Upper lobe of right lung (tissue), 1 donor: ENCODE measurements around the gene GAR1. TPM values are rescaled to one million over a fixed set of nuclear protein-coding genes. Genes with fewer than 3 reads are reported as not detected.

Experiments
- ATAC-seq: fragments of 200-7000 bp; cut with Tn5 transposase; one replicate; pipeline ENCODE4 v1.9.1; 2020; ENCODE audit warnings: mild to moderate bottlenecking, moderate library complexity
- DNase-seq: peaks from one replicate; pipeline ENCODE4 v3.0.0-alpha.2; 2020
- H3K27ac ChIP-seq: fragments of 200-600 bp; one replicate; pipeline ENCODE4 v1.8.0; 2022
- H3K27me3 ChIP-seq: fragments of 200-600 bp; one replicate; pipeline ENCODE4 v1.8.0; 2022; ENCODE audit warnings: mild to moderate bottlenecking
- H3K36me3 ChIP-seq: fragments of 200-600 bp; one replicate; pipeline ENCODE4 v1.8.0; 2022
- H3K4me1 ChIP-seq: fragments of 200-600 bp; one replicate; pipeline ENCODE4 v1.8.0; 2022
- H3K4me3 ChIP-seq: fragments of 200-600 bp; one replicate; pipeline ENCODE4 v1.8.0; 2022; ENCODE audit warnings: mild to moderate bottlenecking
- H3K9me3 ChIP-seq: fragments of 200-600 bp; one replicate; pipeline ENCODE4 v1.8.0; 2022
- CTCF ChIP-seq: fragments of 200-600 bp; IDR thresholded peaks from one replicate; pipeline ENCODE4 v1.8.0; 2022; ENCODE audit warnings: antibody characterized with exemption
- intact Hi-C: fragments of 100-400 bp; cut with DNase I; formaldehyde crosslinking; loops from one replicate; pipeline ENCODE4 v1.11.0; 2022
- total RNA-seq: library from RNA; stranded (reverse); fragmentation: NEBNext Ultra II Directional; extraction: Animal tissue kit (Norgen Biotek cat#: 25700); gene quantifications from one replicate; pipeline ENCODE4 v1.2.1, GENCODE V29; 2021
- donor health status: DM: no; HTN: yes; CAD: no; lungs with severe emphysema.

Gene GAR1
- total RNA-seq, 1 donor from 2014 or later: 12.2 TPM

GRCh38 chr4:109801099-109801789 lies 14.3 kb upstream of the GAR1 start:
- peak overlapping the region; percentile 43 for H3K4me3 ChIP-seq
- no peaks in the 10 kb centered on the region for H3K27me3 ChIP-seq
- intact Hi-C loops: no loop called here
- no peak for DNase-seq
- peaks cover 5% of the 10 kb centered on the region for H3K4me1 ChIP-seq
- no peak for TF ChIP-seq CTCF
- no peaks in the 10 kb centered on the region for H3K36me3 ChIP-seq
- no peak for ATAC-seq
- H3K9me3 ChIP-seq: no peaks in the 10 kb centered on the region
- H3K27ac ChIP-seq: peak overlapping the region; percentile 32

- DNase-seq: no peak
- intact Hi-C loops: no loop called here
- H3K27ac ChIP-seq: peak within 1 kb of the TSS; percentile 32
These were observed 13.7 kb upstream of the GAR1 start, which contains the start of gene CFI for GRCh38 chr4:109801895-109802319. CFI (minus strand) TSS chr4:109801999; CDS start chr4:109801971, 28 bp downstream.

DNA sequence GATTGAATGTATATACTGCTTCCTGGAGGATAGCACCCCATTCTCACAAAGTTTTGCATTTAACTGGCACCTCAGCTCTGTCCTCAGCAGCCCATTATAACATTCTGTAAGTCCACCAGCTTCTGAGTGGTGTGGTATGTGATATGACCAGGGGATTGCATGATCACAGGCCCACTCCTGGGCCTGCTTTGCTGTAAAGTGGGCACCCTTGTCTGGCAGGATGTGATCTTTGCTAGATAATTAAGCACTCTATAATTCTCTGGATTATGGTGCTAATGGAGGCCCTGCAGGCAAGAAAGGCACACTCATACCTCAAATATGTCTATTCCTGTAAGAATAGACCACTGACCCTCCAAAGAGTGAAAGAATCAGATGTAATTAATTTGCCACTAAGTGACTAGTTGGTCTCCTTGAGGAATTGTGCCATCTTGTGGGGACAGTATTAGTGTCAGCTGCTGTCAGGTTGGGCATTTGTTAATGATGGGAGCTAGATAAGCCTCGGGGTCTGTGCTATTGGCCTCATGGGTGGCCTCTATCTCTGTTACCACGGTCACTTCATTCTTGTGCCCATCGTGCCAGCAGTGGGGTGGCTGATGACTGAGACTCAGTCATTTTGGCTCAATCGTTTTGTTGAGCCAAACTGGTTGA lies 11.5 kb upstream of the GAR1 start:
- H3K4me3 ChIP-seq: no peak overlapping the region
- H3K27me3 ChIP-seq: no peaks in the 10 kb centered on the region
- ATAC-seq (peak; percentile 76), DNase-seq (no peak)
- H3K4me1 ChIP-seq: peaks cover 5% of the 10 kb centered on the region
- no peaks in the 10 kb centered on the region for H3K36me3 ChIP-seq
- TF ChIP-seq CTCF: peak; percentile 44
- H3K9me3 ChIP-seq: no peaks in the 10 kb centered on the region
- intact Hi-C loops: no loop called here
- no peak overlapping the region for H3K27ac ChIP-seq

More at GRCh38 chr4:109801895-109802319, 13.7 kb upstream of the GAR1 start, which contains the start of gene CFI:
- no peak for TF ChIP-seq CTCF
- peak; percentile 73 for ATAC-seq
- Histone ChIP-seq H3K27me3 (no peaks in the 10 kb centered on the region), H3K4me1 (peaks cover 5% of the 10 kb centered on the region), H3K4me3 (peak within 1 kb of the TSS; percentile 43), H3K36me3 (no peaks in the 10 kb centered on the region), H3K9me3 (no peaks in the 10 kb centered on the region)

DNA sequence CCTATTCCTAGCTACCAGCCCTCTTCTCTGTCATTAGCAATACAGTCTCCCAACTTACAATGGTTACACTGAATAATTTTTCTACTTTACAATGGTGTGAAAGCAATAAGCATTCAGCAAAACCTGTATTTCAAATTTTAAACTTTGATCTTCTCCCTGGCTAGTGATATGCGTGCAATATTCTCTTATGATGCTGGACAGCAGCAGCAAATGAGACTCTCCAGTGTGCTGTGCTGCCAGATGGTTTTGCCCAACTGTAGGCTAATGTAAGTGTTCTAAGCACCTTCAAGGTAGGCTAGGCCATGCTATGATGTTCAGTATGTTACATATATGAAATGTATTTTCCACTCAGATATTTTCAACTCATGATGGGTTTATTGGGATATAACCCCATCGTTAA lies 5.9 kb upstream of the GAR1 start:
- intact Hi-C loops: no loop called here
- no peak for TF ChIP-seq CTCF
- ATAC-seq (no peak), DNase-seq (no peak)
- no peaks in the 10 kb centered on the region for H3K9me3 ChIP-seq
- H3K4me3 ChIP-seq: no peak overlapping the region
- no peaks in the 10 kb centered on the region for H3K36me3 ChIP-seq
- no peak overlapping the region for H3K27ac ChIP-seq
- no peaks in the 10 kb centered on the region for H3K4me1 ChIP-seq
- no peaks in the 10 kb centered on the region for H3K27me3 ChIP-seq

DNA sequence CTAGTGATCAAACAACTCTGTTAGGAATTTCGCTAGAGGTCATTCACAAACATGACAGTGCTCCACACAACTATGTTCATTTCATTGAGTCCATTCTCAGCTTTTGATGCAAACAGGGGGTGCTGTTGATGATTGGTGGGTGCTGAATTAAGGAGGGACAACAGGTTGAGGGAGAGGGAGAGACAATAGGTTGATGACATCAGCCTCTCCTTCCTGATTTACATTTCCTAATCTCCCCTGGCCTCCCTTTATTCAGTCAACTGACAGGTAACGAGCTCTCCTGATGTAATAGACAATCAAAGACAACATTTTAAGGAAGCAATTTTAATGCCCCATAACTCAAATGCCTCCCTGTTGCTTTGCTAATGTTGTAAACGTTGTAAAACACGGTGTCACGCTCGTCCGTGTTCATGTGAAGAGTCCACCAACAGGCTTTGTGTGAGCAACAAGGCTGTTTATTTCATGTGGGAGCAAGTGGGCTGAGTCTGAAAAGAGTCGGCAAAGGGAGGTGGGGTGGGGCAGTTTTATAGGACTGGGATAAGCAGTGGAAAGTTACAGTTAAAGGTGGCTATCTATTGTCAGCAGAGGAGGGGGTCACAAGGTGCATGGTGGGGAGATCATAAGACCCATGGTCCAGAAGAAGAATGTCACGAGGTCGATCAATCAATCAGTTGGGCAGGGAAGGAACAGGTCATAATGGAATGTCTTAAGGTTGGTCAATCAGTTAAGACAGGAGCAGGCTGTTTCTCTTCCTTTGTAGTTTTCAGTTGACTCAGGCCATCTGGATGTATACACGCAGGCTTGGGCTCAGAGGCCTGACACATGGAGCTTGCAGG lies 4.8 kb upstream of the GAR1 start:
- Histone ChIP-seq H3K36me3 (no peaks in the 10 kb centered on the region), H3K9me3 (no peaks in the 10 kb centered on the region), H3K4me1 (no peaks in the 10 kb centered on the region), H3K4me3 (no peak overlapping the region), H3K27ac (no peak overlapping the region), H3K27me3 (no peaks in the 10 kb centered on the region)
- intact Hi-C loops: no loop called here
- ATAC-seq (no peak), DNase-seq (no peak)
- no peak for TF ChIP-seq CTCF
